CD4-positive, alpha-beta T cell treated with Interleukin-6 at 100 ng/mL for 8 hours (primary cell): ENCODE results near the gene DPH2.

ENCODE experiments used
- DNase-seq: peaks from one replicate; pipeline ENCODE4 v3.0.0-alpha.2; 2020; ENCODE audit warnings: mixed read lengths, low spot score

The DPH2 gene

DNA sequence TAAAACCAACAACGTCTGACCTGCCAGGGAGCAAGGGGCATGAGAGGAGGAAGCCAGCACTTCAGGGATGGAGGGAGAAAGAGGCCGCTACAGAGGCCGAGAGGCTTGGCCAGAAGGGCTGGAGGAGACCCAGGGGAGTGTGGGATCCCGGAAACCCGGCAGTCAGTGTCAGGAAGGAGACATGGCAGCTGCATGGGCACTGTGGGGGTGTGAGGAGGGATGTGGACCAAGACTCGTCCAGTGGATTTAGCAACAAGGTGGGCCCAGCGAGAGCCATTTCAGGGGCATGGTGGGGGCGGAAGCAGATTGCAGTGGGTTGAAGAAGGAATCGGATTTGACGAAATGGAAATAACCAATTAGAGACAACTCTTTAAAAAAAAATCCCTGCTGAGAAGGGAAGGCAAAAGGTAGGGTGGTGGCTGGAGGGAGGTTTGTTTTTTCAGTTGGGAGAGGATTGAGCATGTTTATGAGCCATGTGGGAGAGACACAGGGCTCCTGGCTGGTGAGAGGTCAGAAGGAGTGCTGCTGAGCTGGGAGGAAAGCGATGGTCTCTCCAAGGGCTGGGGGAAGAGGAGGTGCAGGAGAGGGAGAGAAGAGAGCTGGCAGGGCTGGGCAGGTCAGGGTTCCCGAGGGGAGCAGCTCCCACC, 13.6 kb downstream of the DPH2 start:
- no peak for DNase-seq

DNA sequence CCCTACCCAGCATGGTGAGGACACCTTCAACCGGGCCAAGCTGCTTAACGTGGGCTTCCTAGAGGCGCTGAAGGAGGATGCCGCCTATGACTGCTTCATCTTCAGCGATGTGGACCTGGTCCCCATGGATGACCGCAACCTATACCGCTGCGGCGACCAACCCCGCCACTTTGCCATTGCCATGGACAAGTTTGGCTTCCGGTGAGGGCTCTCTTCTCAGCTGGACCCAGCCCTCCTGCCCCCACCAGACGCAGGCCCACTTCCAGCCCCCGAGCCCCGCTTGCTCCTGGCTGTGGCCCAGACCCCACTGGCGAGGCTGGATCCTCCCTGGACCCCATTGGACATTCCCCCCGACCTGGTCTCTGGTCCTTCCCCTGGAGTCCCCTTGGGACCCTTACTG, 15.0 kb downstream of the DPH2 start:
- no peak for DNase-seq

DNA sequence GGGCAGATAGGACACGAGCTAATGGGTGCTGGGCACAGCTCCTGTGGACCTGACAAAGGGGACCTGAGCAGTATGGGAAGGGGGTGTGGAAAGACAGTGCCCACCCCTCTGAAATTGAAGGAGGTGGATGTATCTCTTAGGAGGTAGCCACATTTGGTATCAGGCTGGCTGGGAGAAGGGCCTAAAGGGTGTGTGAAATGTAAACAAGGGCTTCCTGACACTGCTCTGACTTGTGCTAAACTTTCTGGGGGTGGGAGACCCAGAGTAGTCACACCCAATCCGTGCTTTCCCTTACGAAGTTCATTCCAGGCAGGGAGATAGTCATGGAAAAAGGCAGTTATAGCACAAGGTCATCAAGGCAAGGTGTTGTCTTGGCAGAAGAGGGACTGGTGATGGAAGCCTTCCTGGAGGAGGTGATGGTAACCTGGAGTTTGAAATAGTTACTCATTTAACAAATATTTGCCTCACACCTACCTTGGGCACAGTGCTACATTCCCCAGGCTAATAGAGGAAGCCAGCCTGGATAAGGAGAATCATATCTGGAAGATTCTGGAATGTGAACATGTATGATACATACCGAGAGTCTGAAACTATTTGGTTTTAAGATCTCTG, 16.3 kb downstream of the DPH2 start:
- no peak for DNase-seq

DNA sequence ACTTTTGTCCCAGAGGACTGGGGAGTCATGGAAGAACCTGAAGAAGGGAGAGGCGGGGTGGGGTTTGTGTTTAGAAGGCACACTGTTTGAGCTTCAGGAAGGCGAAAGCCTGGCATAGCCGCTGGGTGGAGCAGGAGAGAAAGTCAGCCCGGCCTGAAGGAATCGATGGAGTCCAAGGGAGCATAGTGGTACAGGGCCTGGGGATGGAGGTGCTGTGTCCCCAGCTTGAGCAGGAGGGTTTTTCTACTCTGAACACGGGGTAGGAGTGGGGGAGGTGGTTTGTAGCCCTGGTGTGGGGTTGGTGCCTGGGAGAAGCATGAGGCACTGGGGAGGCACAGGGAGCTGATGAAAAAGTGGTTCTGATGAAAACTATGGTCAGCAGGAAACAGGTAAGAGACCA, 16.9 kb downstream of the DPH2 start:
- DNase-seq, result no peak

DNA sequence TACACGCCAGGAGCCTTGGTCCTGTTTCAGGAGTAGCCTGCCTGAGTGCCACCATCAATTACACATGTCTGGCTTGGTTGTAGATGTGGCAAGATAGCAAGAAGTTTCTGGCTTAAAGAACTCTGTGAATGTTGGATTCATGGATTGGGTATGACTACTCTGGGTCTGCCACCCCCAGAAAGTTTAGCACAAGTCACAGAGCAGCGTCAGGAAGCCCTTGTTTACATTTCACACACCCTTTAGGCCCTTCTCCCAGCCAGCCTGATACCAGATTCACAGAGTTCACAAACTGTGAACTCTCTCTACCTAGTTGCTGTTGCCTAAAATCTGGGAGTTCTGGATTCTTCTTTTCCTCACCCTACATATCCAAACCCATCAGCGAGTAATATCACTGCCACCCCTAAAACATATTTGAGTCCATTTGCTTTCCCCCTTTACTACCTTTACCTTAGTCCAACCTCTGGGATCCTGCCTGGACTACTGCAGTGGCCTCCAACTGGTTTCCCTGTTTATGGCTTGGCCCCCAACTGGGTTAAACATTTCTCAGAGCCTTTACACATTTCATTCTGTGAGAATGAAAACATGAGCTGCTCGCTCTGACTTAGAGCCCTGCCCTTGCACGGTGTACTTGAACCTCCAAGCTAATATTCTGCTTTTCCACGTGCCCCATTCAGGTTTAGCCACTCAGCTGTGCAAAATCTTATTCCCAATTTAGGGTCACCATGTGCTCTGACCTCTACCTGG, 17.5 kb downstream of the DPH2 start:
- DNase-seq, result no peak

DNA sequence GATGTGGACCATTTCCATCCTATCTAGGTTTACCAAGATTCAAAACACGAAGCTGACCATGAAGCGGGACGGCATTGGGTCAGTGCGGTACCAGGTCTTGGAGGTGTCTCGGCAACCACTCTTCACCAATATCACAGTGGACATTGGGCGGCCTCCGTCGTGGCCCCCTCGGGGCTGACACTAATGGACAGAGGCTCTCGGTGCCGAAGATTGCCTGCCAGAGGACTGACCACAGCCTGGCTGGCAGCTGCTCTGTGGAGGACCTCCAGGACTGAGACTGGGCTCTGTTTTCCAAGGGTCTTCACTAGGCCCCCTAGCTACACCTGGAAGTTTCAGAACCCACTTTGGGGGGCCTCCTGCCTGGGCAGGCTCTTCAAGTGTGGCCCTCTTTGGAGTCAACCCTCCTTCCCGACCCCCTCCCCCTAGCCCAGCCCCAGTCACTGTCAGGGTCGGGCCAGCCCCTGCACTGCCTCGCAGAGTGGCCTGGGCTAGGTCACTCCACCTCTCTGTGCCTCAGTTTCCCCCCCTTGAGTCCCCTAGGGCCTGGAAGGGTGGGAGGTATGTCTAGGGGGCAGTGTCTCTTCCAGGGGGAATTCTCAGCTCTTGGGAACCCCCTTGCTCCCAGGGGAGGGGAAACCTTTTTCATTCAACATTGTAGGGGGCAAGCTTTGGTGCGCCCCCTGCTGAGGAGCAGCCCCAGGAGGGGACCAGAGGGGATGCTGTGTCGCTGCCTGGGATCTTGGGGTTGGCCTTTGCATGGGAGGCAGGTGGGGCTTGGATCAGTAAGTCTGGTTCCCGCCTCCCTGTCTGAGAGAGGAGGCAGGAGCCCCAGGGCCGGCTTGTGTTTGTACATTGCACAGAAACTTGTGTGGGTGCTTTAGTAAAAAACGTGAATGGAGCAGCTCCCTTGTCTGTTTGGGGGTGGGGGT, 20.7 kb downstream of the DPH2 start:
- no peak for DNase-seq

DNA sequence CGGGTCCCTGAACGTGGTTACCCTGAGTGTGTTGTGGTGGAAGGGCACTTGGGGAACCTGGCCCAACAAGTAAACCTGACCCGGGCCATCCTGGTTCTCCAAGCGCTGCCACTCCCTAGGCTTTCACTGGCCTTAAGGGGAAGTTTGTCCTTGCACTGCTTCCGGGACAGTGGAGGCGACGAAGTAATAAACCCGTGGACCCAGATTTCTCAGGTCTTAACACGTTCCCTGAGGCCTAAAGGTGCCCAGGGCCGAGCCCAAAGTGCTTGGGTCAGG, 21.3 kb downstream of the DPH2 start:
- no peak for DNase-seq

DNA sequence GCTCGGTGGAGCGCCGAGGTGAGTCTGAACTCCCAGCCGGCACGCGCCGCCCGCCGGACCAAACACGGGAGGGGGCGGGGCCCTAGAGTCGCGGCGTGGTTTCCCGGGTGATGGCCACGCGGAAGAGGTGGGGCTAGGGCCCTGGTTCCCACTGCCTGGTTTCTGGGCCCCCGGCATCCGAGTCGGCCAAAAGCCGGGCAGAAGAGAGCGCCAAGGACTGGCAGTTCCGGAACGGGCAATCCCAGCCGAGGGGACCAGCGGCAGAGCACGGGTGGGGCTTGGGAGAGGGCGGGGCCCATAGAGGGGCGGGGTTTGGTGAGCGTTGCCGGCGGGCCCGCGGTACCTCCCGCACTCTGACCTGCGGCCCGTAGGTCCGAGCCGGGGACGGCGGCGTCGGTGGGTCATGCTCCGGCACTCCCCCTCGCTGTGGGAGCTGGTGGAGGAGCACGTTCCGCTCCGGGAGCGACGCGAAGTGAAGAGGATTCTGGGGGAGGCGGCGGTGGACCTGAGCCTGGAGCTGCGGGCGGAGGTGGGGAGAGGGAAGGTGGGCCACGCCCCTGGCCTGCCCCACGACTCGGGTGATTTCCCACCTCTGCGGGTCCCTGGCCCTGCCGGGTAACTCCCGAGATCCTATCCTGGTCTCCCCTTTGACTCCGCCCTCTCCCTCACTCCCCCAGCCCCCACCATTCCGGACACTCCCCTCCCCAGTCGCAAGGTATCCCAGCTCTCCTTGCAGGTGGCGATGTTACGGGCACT, 21.8 kb downstream of the DPH2 start, which contains the start of gene CCDC24:
Gene CCDC24 (plus strand): TSS at position 124 of the 756 bp plus-strand sequence. CDS start 280 bp downstream, at position 404.
- DNase-seq, result peak; percentile 62

DNA sequence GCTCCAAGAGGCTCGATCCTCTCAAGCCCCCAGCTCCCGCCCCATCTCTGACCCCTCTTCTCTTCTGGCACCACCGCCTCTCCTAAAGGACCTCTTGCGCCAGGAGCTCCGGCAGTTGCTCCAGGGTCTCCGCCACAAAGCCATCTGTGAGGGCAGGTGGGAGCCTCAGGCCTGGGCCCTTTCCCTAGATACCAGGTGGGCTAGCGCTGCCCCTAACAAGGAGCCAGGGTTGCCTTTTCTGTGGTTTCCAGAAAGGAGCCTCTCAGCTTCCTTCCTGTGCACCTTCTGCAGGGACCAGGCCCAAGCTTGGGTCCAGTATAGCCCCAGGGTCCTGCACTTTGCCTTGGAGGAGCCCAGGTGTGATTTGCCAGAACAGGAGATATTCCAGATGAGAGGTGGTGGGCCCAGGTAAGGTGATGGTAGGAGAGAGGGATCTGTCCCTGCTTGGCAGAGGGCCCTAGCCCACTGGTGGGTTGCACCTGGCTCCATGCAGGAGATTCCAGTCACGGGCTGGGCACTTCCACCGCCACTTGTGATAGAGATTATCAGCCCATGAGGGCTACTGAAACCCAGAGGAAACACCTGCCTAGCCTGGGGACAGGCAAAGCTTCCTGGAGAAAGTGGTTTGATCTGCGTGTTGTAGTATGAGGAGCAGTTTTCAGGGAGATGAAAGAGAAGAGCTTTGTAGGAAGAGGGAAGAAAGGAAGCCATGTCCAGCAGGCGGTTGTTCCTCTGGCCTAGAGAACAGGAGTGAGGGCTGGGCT, 22.6 kb downstream of the DPH2 start:
- no peak for DNase-seq

DNA sequence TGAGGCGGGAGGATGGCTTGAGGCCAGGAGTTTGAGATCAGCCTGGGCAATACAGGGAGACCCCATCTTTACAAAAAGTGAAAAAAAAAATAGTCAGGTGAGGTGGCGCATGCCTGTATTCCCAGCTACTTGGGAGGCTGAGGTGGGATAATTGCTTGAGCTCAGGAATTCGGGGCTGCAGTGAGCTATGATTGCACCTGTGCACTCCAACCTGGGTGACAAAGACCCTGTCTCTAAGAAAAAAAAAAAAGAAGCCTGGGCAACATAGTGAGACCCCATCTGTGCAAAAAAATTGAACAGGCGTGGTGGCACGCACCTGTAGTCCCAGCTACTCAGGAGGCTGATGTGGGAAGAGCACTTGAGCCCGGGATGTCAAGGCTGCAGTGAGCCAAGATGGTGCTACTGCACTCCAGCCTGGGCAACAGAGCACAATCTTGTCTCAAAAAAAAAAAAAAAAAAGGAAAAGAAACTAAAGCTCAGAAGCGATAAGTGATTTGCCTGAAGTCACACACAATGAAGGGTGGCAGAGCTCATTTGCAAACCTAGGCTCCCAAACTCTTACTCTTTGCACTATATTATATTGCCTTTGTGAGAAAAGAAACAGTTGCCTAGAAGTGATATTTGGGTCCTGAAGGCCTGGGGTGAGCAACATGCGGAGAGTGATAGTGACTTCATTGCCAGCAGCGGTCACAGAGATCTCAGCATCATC, 23.6 kb downstream of the DPH2 start:
- DNase-seq, result no peak

DNA sequence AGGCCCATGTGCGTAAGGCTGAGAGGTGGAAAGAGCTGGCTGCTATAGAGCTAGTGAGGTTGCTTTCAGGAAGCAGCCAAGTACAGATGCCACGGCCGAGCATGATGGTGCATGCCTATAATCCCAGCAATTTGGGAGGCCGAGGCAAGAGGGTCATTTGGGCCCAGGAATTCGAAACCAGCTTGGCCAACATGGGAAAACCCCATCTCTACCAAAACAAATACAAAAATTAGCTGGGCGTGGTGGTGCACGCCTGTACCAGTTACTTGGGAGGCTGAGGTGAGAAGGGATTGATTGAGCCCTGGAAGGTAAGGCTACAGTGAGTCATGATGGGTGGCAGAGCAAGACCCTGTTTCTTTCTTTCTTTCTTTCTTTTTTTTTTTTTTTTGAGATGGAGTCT, 24.3 kb downstream of the DPH2 start:
- no peak for DNase-seq

DNA sequence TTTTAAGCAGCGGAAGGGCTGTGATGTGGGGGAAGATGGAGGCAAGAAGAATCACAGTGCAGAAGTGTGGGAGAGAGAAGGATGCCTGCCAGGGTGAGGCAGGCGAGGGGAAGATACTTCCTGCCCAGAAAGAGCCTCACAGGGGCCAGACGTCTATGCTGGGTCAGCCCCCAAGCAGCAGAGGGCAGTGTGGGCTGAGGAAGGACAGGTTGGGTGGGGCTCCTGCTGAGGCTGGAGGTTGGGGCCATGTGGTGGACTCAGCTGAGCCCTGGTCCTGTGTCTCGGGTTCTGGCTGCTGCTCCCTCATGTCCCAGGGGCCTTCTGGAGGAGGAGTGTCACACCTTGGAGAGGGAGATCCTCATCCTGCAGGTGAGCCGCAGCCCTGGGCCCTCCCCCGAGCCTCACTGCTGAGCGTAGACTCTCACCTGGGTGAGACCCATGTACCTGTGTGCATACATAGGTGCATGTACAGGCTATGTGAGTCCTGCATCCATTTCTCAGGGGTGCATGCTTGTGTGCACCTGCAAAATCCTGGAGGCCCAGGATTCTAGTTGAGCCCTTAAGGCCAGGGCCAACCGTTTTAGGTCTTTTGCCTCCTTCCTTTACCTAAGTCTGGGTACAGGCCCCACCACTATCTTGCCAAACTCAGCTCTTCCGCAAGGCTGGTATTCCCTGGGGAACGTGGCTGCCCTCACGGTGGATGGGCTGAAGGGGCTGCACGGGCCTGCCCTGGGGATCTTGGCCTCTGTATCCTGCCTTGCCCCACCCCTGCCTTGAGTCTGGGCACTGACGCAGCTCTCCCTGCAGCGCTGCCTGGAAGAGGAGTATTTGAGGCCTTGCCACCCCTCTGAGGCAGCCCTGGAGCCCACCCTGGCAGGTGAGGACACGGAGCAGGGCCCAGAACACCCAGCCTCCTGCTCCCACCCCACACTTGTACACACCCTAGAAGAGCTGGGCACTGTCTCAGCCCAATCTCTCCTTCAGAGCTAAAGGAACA, 25.3 kb downstream of the DPH2 start:
- DNase-seq, result no peak

DNA sequence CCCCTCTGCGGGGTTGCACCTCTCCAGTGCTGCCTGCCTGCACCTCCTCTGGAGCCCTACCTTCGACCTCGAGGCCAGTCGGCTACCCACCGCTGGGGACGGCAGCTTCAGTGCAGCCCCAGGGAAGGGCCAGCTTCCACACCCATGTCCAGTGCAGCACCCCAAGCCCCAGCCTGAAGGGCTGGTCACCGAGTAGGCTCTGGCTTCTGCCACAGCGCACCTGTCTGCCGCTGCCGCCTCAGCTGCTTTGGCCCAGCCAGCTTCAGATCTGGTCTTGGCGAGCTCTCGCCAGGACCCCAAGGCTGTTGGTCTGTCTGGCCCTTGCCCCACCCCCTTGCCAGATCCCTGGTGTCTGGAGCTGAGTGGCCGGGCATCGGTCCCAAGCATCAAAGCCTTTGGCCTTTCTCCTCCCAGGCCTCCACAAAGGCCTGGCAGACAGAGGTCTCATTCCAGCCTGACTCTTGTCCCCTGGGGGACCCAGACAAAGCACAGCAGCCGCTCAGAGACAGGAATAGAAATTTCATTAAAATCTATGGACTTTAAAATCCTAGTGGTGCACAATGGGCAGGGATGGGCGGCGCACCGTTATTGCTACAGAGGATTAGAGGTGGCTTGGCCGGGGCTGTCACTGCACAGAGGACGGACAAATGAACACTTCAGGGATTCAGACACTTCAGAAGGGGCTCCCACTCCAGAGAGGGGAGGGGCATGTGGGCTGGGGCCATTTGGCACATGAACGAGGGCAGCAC, 26.3 kb downstream of the DPH2 start:
- DNase-seq, result no peak

DNA sequence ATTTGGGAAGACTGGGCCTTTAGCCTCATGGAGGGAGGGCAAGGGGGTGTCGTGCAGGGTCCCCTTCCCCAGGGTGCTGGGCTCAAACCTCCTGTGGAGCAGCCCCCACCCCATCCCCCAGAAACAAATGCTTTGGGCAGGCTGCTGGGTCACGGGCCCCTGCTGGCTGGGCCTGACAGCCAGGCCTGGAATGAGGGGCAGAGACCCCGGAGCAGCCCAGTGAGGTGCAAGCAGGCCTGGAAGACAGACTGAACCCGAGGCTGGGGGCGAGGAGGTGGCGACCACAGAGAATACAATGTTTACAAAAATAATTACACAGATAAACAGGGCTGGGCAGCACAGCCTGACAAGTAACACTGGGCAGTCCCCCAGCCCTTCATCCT, 26.9 kb downstream of the DPH2 start:
- no peak for DNase-seq

DNA sequence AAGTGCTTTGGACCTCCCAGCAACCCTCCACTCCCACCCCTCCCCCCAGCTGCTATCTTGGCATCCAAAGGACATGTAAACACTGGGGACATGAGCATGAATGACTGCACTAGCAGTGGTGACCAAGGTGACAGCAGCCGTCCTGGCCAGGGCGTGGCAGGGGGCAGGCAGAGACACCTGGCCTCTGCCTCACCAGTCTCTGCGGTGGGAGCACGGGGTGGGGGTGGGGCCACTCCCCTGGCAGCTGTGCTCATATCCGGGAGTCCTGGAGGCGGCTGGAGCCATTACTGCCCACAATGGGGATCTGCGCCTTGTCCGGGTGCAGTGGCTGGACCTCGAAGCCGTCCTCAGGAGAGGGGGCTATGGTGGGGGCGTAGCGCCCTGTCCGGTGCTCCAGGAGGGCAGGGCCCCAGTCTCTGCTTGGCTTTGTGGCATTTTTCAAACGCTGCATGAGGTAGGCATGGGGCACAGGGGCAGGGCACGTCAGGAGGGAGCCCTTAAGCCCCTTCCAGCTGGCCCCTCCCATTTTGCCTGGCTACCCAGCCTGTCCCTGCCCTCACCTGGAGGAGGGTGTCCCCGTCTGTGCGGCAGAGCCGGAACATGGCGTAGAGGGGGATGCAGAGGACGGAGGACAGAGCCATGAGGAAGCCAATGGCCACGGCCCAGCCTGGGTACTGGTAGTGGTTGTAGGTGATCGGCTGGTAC, 27.6 kb downstream of the DPH2 start:
- DNase-seq, result no peak

DNA sequence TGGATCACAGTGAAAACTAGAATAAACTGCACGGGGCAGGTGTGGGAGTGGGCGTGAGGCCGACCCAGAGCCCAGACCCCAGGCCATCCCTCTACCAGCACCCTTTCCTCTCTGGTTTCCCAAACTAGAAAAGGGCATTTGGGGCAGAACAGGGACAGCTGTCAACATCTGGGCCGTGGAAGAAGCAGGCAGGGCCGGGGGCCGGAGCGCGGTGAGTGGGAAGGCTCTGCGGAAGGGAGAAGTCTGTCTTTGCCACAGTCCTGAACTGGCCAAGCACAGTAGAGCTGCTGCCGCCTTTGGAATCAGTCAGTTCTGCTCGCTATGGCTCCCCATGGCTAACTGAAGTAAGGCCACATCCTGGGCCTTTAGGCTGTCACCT, 28.2 kb downstream of the DPH2 start:
- DNase-seq, result no peak

DNA sequence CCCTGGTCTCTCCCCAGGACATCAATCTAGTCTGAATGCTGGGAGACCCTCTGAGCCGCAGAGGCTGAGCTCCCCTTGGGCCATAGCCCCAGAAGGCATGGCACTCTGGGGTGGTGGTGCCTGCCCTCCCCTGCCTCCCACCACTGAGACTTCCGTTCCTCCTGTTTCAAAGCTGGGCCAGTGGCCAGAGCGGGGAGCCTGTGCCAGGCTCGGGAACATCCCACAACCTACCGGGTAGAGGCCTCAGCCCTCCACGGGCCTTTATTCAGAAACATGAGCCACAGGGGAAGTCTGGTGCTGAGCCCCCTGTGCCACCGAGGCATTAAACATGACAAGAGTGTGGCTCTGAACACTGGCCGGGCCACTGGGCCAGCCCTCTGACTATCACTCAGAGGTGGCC, 29.6 kb downstream of the DPH2 start:
- no peak for DNase-seq

DNA sequence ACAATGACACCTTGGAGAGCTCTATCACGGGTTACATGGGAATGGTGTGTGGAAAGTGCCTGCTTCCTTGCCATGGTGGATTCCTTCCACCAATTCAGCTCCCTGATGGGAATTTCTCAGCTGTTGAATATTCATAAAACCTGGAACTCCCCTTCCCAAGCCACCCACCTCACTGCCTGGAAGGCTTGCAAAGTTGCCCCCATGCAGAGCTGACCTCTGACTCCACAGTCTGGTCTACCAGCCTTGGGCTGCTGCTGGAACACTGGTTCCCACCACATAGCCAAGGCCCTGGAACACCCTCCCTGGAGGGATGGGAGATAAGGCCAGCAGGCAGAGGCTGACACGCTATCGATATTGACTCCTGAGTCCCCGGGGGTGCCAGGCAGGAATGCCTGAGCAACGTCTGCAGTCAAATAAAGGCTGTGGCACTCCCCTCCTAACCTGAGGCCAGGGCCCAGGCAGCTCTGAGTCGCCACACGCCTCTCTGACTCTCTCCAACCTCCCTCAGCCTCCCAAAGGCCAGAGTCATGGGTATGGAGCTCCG, 30.4 kb downstream of the DPH2 start:
- no peak for DNase-seq
